ENCODE measurements around the gene KRT84.
A peak's percentile ranks its signal among the peaks of the same experiment; 100 is the strongest.

The KRT84 gene

GRCh38 chr12:52381206-52381605, 4.2 kb downstream of the KRT84 start:
- no peak for DNase-seq

DNA sequence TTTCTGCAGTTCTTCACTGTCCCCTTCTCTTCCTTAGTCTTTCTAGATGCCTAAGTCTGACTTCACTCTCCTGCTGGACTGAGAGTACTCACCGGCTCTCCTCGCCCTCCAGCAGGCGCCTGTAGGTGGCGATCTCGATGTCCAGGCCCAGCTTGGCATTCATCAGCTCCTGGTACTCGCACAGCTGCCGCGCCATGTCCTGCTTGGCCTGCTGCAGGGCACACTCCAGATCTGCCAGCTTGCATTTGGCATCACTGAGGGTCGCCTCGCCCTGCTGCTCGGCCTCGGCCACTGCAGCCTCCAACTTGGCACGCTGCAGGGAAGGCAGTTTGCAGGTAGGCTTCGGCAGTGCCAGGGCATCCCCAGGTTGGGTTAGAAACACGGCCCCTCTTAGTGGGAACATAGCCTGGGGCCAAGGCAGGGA, 5.2 kb downstream of the KRT84 start:
- DNase-seq = no peak

DNA sequence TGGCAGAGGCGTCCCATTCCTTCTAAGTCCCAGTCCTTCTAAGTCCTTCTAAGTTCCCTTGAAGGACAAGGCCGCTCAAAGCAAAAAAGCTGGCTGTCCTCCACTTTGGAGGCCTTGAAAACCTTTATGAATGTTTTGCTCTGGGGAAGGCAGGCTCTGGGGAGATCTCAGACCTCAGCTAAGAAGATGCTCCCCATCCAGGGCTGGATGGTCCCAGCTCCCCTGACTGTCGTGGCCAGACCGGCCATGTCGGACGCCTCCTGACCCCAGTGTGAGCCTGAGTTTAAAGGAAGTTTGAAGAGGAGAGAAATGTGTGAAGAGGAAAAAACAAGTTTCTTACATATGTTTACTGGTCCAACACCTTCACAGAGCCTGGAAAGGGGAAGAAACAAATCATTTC, 5.9 kb downstream of the KRT84 start:
- no peak for DNase-seq

DNA sequence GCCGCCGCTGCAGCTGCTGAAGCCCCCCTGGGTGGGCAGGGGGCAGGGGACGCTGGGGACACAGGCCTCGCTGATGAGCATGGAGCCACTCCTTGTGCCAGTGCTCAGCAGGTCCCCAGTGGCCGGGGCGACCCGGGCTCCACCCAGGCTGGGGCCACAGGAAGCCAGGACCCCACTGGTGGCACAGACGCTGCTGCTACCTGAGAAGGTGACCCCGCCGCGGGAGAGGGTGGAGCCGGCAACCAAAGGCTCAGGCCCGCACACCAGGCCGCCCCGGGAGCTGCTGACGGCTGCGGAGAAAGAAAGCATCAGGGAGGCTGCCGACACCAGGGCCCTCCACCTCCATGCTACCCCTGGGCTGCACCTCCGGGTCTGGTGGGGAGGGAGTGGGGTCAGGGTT, 7.4 kb downstream of the KRT84 start:
- DNase-seq = no peak

- DNase-seq = no peak
Observed at GRCh38 chr12:52377266-52377665, 8.2 kb downstream of the KRT84 start.

GRCh38 chr12:52372216-52373154, 13.0 kb downstream of the KRT84 start:
- peak; percentile 53 for DNase-seq

DNA sequence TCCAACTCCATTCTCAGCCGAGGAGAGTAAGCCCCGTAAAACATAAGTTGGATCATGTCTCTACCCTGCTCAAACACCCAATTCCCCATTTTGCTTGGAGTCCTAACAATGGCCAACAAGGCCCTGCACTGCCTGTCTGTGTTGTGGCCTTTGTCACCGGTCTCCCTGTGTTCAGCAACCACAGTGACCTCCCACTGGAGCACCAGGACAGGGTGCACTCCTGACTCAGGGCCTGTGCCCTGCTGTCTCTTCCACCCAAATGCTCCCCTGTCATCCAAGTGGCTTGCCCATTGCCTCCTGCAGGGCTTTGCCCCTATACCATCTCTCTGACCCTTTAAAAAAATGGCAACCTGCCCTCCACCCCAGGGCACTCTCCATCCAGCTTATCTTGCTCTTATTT, 13.7 kb downstream of the KRT84 start:
- no peak for DNase-seq

DNA sequence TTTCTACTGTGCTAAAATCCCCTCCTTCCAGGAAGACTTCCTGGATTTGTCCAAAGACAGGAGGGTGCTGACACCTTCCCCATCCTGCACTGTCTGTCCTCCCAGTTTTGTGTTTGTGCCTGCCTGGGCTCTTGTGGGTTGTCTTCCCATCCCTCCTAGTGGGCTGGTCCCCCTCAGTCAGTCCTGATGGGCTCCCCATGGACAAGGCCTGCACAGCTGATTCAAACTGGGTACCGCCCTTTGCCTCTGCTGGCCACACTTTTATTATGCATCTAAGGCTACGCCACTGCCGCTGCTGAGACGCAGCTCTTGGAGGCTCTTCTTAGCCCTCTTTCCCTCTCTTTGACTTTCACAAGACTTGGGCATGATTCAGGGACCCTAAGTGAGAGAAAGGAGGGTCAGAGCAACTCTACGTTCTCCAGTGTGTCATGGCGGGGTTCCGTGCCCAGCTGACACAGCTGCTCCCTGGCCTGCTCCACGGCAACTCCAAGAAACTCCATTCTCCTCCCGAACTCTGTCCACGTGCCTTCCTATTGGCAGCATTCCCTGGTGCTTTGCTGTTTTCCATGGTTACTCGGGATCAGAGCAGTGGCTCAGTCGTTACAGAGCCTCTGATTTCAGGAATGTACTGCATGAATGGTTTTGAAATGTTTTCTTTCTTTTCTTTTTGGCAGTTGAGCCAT, 14.4 kb downstream of the KRT84 start:
- no peak for DNase-seq

DNA sequence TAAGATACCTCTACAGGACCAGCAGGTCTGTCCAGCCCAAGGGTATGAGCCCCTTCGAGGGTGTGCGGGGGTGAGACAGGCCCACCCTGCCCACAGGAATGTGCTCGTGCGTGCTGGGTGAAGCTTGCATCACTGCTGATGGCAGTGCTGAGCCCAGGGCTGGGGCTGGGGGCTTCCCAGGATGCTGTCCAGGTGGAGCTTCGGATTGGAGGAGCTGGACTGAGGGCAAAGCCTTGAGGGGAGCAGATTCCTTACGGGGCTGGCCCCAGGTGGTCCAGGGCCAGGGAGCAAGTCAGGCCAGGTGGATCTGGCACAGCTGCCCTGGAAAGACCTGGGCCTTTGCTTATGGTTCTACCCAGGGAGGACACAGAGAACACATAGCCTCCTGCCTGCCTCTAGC, 15.6 kb downstream of the KRT84 start:
- no peak for DNase-seq

DNA sequence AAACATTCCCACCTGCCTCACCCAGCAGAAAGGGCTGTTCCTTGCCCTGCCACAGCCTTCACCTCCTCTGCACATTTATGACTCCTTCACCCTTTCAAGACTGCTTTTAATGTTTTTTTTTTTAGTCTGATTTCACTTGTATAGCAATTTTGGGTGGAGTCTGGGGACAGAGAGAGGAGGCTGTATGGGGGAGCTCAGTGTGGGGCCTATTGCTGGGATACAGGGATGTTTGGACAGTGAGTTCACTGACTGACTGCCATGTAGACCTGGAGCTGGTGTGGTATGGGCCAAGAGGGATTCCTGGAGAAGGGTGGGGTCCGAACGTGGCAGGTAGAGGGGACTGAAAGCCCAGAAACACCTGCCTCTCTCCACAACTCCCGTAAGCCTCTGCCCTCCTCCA, 16.2 kb downstream of the KRT84 start:
- DNase-seq = no peak

DNA sequence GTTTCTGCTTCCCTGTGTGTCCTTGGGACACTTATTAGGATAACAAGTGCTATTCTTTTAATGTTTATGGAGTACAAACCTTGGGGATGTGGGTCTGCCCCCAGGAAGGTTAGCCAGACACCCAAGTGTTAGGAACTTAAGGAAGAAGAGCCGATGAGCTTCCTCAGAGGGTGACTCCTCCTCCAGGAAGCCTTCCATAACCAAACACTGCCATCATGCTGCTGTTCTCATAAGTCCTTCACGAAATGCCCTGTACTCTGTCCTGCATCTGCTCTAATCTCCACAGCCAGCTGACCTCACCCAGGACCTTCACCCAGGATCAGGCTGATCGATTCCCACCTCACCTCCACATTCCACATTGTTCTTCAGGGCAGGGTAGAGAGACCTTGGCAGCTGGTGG, 16.9 kb downstream of the KRT84 start:
- no peak for DNase-seq

- DNase-seq = no peak
Observed at GRCh38 chr12:52367876-52368275, 17.6 kb downstream of the KRT84 start.

DNA sequence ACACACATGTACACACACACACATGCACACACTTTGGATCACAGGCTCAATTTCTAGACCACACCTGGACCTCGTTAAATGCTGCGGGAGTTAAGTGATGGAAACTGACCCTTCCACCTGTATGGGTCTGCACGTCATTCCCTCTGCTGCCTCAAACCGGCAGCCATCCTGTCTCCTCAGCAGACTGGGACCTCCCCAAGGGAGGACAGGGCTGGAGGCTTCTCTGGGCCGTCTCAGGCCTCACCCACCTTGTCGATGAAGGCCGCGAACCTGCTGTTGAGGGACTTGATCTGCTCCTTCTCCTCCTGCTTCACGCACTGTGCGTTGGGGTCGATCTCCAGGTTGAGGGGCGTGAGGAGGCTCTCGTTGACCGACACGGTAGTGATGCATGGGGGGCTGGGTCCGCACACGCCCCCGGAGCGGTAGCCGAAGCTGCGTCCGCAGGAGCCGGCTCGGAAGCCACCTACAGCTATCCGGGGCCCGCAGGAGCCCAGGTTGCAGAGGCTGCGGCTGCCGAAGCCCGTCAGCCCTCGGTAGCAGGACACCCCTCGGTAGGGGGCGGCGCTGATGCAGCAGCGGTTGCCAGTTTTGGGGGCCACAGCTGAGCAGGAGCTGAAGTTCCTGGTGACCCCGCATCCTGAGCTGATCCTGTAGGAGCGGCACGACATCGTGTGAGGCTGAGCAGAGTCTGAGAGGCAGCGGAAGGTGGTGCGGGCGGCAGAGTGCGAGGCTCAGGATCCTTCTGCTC, 18.5 kb downstream of the KRT84 start, which contains the start of gene KRT85:
Gene KRT85, minus strand, starts transcription at position 744 of the 748 bp plus-strand sequence. Its CDS starts 76 bp downstream, at position 668.
- DNase-seq = no peak

DNA sequence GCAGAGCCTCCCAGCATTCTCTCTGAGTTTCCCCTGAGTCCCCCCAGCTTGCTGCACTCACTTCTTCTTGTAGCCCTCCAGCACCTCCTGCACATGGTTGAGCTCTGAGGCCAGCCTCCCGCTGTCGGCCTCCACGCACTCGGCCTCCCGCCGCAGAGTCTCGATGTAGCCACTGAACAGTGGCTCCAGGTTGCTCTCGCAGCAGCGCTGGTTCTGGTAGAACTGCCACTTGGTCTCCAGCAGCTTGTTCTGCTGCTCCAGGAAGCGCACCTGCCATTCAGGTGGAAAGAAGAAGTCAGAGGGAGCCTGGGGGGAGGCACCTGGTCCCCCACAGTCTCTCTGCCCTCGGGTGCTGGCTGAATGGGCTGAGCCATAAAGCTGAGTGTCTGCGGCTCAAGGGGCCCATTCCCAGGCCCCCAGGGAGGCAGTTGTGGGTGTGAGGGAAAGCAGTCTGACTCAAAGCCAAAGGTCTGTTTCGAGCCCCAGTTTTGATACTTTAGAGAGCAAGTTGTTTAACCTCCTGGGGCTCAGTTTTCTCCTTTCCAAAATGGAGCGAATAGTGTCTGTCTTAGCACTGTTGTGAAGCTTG, 20.5 kb downstream of the KRT84 start:
- no peak for DNase-seq

GRCh38 chr12:52364061-52364460, 21.4 kb downstream of the KRT84 start:
- no peak for DNase-seq

- DNase-seq = no peak
Observed at GRCh38 chr12:52363111-52363679, 22.3 kb downstream of the KRT84 start.

DNA sequence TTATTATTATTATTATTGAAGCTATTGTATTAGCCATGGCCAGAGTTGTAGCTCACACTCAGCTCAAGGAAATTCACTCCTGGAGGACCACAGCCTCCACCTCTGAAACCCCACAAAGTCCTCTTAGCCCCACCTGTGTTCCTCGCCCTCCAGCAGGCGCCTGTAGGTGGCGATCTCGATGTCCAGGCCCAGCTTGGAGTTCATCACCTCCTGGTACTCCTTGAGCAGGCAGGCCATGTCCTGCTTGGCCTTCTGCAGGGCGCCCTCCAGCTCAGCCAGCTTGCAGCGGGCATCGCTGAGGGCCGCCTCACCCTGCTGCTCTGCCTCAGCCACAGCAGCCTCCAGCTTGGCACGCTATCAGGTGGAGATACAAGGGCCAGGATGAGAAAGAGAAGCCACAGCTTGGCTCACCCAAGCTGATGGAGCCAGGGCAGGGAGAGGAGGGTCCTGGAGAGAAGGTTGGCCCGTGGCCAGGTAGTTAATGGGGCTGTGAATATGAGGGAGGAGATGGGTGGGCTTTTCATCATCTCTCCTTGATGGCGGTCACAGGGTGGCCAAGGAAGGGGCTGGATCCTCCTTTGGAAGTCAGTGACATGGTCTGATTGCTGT, 23.2 kb downstream of the KRT84 start:
- DNase-seq = no peak

DNA sequence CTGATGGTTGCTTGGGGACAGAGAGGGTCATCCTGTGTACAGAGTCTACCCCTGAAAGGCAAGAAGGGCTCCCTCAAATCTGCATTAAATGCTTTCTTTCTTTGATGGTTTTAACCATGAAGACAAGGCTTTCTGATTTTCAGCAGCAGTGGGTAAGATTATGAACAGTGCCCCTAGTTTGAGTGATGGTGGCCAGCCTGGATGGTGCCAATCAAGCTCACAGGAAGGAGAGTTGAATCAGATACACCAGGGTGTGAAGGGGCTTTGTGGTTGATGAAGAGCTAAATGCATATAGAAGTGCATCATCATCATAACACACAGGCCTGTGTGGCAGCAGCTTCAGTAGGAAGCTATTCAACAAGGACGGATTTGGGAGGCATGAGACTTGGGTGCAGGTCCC, 23.9 kb downstream of the KRT84 start:
- no peak for DNase-seq

DNA sequence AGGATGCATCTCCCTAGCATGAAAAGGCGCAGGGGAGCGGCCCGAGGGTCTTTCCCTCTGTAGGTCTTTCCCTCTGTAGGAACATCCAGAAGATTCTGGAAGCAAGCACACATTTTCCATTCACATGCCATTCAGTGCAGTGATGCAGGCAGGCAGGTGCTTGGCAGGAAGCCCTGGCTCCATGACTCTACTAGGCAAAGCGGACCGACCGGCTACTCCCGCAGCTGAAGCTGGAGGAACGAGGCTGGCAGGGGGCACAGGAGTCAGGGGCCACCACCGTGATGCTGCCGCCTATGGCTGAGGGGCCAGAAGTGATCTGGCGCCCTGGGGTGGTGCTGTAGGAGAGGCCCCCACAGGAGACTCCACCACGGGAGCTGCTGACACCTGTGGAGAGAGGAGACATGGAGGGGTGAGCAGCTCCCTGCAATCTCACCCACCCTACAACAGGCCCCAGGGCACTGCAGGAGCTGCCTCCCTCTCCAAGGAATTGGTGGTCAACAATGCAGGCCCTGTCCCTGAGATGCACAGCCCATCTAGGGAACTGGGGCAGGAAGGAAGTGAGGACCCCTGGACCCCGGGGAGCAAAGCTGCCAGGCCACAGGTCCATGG, 24.7 kb downstream of the KRT84 start:
- no peak for DNase-seq

- DNase-seq = no peak
Observed at GRCh38 chr12:52360106-52360662, 25.3 kb downstream of the KRT84 start.

DNA sequence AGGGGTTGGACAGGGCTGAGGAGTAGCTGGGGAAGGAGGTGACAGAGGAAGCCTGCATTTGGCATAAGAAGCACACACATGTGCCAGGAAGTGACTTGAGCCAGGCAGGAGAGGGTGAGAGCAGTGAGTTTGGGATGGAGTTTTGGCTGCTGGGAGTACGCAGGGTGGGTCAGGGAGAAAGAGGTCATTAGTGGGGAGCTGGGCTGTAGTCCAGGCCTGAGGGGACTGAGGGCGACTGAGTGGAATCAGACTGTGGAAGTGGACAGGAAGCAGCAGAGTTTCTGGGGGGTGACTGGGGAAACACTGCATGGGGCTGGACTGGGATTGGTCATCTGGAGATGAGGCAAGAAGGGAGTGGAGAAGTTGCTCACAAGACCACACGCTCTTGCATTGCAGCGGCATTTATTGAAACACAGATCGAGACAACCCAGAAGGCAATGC, 25.8 kb downstream of the KRT84 start:
- no peak for DNase-seq
